ENCODE measurements around the gene TRIM27.
"Not testable (repeated sequence)": the region's sequence is repeated elsewhere in the genome, so short reads cannot be mapped to it uniquely, and the experiment has no call there.

The TRIM27 gene

GRCh38 chr6:28863604-28864325, 60.0 kb downstream of the TRIM27 start:
- no peaks in the 10 kb centered on the region for H3K9me3 ChIP-seq (ENCODE audit: control insufficient read depth, insufficient read depth, low read length)
- no peak for DNase-seq (ENCODE audit: low read depth, low spot score)
- H3K27me3 ChIP-seq (ENCODE audit: control insufficient read depth, insufficient read depth, low read length): no peaks in the 10 kb centered on the region
- no peak overlapping the region for H3K27ac ChIP-seq (ENCODE audit: low read length)
- WGBS (ENCODE audit: insufficient coverage, insufficient read length): no CpG with 5 or more reads among the region's 47 CpGs
- H3K36me3 ChIP-seq (ENCODE audit: control insufficient read depth, insufficient read depth, low read length): no peaks in the 10 kb centered on the region
- peak overlapping the region; percentile 75; the same call in 1 of the 2 replicates for H3K4me3 ChIP-seq (ENCODE audit: low read length)
- H3K4me1 ChIP-seq (ENCODE audit: control insufficient read depth, insufficient read depth, low read length): no peaks in the 10 kb centered on the region; the same call in 1 of the 2 replicates

GRCh38 chr6:28862077-28862476, 61.7 kb downstream of the TRIM27 start:
- no peaks in the 10 kb centered on the region for H3K36me3 ChIP-seq (ENCODE audit: control insufficient read depth, insufficient read depth, low read length)
- H3K4me1 ChIP-seq (ENCODE audit: control insufficient read depth, insufficient read depth, low read length): no peaks in the 10 kb centered on the region; the same call in 1 of the 2 replicates
- H3K9me3 ChIP-seq (ENCODE audit: control insufficient read depth, insufficient read depth, low read length): no peaks in the 10 kb centered on the region
- no CpG with 5 or more reads among the region's 10 CpGs for WGBS (ENCODE audit: insufficient coverage, insufficient read length)
- H3K4me3 ChIP-seq (ENCODE audit: low read length): no peak overlapping the region
- no peak for DNase-seq (ENCODE audit: low read depth, low spot score)
- no peak overlapping the region for H3K27ac ChIP-seq (ENCODE audit: low read length)
- H3K27me3 ChIP-seq (ENCODE audit: control insufficient read depth, insufficient read depth, low read length): no peaks in the 10 kb centered on the region

- WGBS (ENCODE audit: insufficient coverage, insufficient read length): no CpG with 5 or more reads among the region's 22 CpGs
- Histone ChIP-seq H3K27me3 (ENCODE audit: control insufficient read depth, insufficient read depth, low read length) (no peaks in the 10 kb centered on the region), H3K9me3 (ENCODE audit: control insufficient read depth, insufficient read depth, low read length) (no peaks in the 10 kb centered on the region), H3K27ac (ENCODE audit: low read length) (no peak overlapping the region), H3K4me3 (ENCODE audit: low read length) (no peak overlapping the region), H3K4me1 (ENCODE audit: control insufficient read depth, insufficient read depth, low read length) (no peaks in the 10 kb centered on the region; the same call in 1 of the 2 replicates), H3K36me3 (ENCODE audit: control insufficient read depth, insufficient read depth, low read length) (no peaks in the 10 kb centered on the region)
- no peak for DNase-seq (ENCODE audit: low read depth, low spot score)
These were observed 62.4 kb downstream of the TRIM27 start for GRCh38 chr6:28861339-28861738.

GRCh38 chr6:28860581-28860980, 63.2 kb downstream of the TRIM27 start:
- Histone ChIP-seq H3K4me1 (ENCODE audit: control insufficient read depth, insufficient read depth, low read length) (no peaks in the 10 kb centered on the region; the same call in 1 of the 2 replicates), H3K27me3 (ENCODE audit: control insufficient read depth, insufficient read depth, low read length) (no peaks in the 10 kb centered on the region), H3K27ac (ENCODE audit: low read length) (no peak overlapping the region), H3K9me3 (ENCODE audit: control insufficient read depth, insufficient read depth, low read length) (no peaks in the 10 kb centered on the region), H3K4me3 (ENCODE audit: low read length) (no peak overlapping the region), H3K36me3 (ENCODE audit: control insufficient read depth, insufficient read depth, low read length) (no peaks in the 10 kb centered on the region)
- WGBS (ENCODE audit: insufficient coverage, insufficient read length): no CpG with 5 or more reads among the region's 6 CpGs
- no peak for DNase-seq (ENCODE audit: low read depth, low spot score)

- WGBS (ENCODE audit: insufficient coverage, insufficient read length): no CpG with 5 or more reads among the region's 3 CpGs
- Histone ChIP-seq H3K27me3 (ENCODE audit: control insufficient read depth, insufficient read depth, low read length) (no peaks in the 10 kb centered on the region), H3K9me3 (ENCODE audit: control insufficient read depth, insufficient read depth, low read length) (no peaks in the 10 kb centered on the region), H3K4me1 (ENCODE audit: control insufficient read depth, insufficient read depth, low read length) (no peaks in the 10 kb centered on the region), H3K27ac (ENCODE audit: low read length) (no peak overlapping the region), H3K36me3 (ENCODE audit: control insufficient read depth, insufficient read depth, low read length) (no peaks in the 10 kb centered on the region), H3K4me3 (ENCODE audit: low read length) (no peak overlapping the region)
- no peak for DNase-seq (ENCODE audit: low read depth, low spot score)
These were observed 64.8 kb downstream of the TRIM27 start for GRCh38 chr6:28858963-28859362.

GRCh38 chr6:28856620-28857005, 67.2 kb downstream of the TRIM27 start:
- Histone ChIP-seq H3K27me3 (ENCODE audit: control insufficient read depth, insufficient read depth, low read length) (no peaks in the 10 kb centered on the region), H3K4me3 (ENCODE audit: low read length) (no peak overlapping the region), H3K4me1 (ENCODE audit: control insufficient read depth, insufficient read depth, low read length) (no peaks in the 10 kb centered on the region), H3K36me3 (ENCODE audit: control insufficient read depth, insufficient read depth, low read length) (no peaks in the 10 kb centered on the region), H3K27ac (ENCODE audit: low read length) (no peak overlapping the region), H3K9me3 (ENCODE audit: control insufficient read depth, insufficient read depth, low read length) (no peaks in the 10 kb centered on the region)
- no peak for DNase-seq (ENCODE audit: low read depth, low spot score)
- no CpG with 5 or more reads among the region's 1 CpG for WGBS (ENCODE audit: insufficient coverage, insufficient read length)

- DNase-seq (ENCODE audit: low read depth, low spot score); H3K36me3 ChIP-seq (ENCODE audit: control insufficient read depth, insufficient read depth, low read length); H3K4me3 ChIP-seq (ENCODE audit: low read length); H3K27me3 ChIP-seq (ENCODE audit: control insufficient read depth, insufficient read depth, low read length); H3K27ac ChIP-seq (ENCODE audit: low read length); H3K4me1 ChIP-seq (ENCODE audit: control insufficient read depth, insufficient read depth, low read length); H3K9me3 ChIP-seq (ENCODE audit: control insufficient read depth, insufficient read depth, low read length): not testable (repeated sequence)
- WGBS (ENCODE audit: insufficient coverage, insufficient read length): no CpG with 5 or more reads among the region's 2 CpGs
These were observed 69.4 kb downstream of the TRIM27 start for GRCh38 chr6:28854405-28854804.
